ENCODE results near the gene STAB2.
A peak's percentile ranks its signal among the peaks of the same experiment; 100 is the strongest.

GRCh38 chr12:103627189-103627855 lies 40.2 kb downstream of the STAB2 start:
- TF ChIP-seq CTCF (IDR thresholded peaks at IDR 0.05) = no peak
- no peak for TF ChIP-seq EP300 (IDR thresholded peaks at IDR 0.05)
- no peak for TF ChIP-seq POLR2A (IDR thresholded peaks at IDR 0.05)
- TF ChIP-seq POLR2AphosphoS5 (IDR thresholded peaks at IDR 0.05) = peak in 1 of 4 donors; percentile 6

Data from sigmoid colon (tissue), 4 donors.